Testis (tissue), 2 donors: ENCODE data around the gene GPR42.

Experiments
- POLR2A ChIP-seq: fragments of 450-650 bp; IDR thresholded peaks from one replicate; pipeline ENCODE4 v1.6.1; 2017; ENCODE audit warnings: antibody characterized with exemption, mild to moderate bottlenecking, moderate library complexity
- TF ChIP-seq, protein P1 (sequence below), 3 experiments: fragments of 450-650 bp in 2 of 3; fragments of 200-600 bp in 1 of 3; sonication (generic) in 1 of 3; IDR thresholded peaks; one replicate each; pipeline ENCODE4 v1.5.1; 2016 to 2019; ENCODE audit warnings: antibody characterized with exemption in 3 of 3, mild to moderate bottlenecking in 2 of 3, moderate library complexity in 1 of 3

DNA sequence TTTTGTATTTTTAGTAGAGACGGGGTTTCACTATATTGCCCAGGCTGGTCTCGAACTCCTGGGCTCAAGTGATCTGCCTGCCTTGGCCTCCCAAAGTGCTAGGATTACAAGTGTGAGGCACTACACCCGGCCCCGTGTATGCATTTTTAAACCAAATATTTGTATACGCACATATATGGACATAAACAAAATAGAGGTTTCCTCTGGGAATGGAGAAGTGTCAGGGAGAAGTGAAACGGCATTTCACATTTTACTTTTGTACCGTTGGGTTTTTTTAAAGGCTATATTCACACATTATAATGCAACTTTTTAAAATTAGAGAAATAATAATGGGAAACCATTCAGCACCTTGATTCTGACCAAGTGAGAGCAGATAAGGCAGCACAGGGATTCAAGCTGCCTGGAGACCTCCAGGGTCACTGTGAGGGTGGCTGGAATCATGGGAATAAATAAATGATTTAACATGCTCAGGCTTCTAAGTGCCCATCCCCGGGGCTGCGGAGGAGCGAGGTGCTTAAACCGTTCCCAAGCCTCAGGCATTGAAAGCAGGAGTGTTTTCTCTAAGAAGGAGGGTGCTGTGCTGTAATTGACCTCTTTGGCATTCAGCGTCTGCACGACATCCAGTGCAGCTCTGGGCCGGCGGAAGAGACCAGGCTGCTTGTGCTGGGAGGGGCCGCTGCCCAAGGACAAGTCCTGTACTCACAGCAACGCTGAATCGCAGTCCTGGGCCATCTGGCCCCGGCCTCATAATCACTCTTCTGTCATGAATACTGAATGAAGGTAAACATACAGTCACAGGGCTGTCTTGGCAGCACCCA is 24.7 kb downstream of the GPR42 start:
- TF ChIP-seq, protein P1, sequence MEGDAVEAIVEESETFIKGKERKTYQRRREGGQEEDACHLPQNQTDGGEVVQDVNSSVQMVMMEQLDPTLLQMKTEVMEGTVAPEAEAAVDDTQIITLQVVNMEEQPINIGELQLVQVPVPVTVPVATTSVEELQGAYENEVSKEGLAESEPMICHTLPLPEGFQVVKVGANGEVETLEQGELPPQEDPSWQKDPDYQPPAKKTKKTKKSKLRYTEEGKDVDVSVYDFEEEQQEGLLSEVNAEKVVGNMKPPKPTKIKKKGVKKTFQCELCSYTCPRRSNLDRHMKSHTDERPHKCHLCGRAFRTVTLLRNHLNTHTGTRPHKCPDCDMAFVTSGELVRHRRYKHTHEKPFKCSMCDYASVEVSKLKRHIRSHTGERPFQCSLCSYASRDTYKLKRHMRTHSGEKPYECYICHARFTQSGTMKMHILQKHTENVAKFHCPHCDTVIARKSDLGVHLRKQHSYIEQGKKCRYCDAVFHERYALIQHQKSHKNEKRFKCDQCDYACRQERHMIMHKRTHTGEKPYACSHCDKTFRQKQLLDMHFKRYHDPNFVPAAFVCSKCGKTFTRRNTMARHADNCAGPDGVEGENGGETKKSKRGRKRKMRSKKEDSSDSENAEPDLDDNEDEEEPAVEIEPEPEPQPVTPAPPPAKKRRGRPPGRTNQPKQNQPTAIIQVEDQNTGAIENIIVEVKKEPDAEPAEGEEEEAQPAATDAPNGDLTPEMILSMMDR (IDR thresholded peaks at IDR 0.05): no peak
- TF ChIP-seq POLR2A: no peak
